Fibroblast of peridontal ligament (primary cell): Measurements from ENCODE around the gene LILRB2.
A peak's percentile ranks its signal among the peaks of the same experiment; 100 is the strongest.
"Not testable (repeated sequence)": the region's sequence is repeated elsewhere in the genome, so short reads cannot be mapped to it uniquely, and the experiment has no call there.

Experiments
- DNase-seq: peaks from one replicate; pipeline ENCODE4 v3.0.0-alpha.2; 2010; ENCODE audit errors: extremely low read depth

The LILRB2 gene

DNA sequence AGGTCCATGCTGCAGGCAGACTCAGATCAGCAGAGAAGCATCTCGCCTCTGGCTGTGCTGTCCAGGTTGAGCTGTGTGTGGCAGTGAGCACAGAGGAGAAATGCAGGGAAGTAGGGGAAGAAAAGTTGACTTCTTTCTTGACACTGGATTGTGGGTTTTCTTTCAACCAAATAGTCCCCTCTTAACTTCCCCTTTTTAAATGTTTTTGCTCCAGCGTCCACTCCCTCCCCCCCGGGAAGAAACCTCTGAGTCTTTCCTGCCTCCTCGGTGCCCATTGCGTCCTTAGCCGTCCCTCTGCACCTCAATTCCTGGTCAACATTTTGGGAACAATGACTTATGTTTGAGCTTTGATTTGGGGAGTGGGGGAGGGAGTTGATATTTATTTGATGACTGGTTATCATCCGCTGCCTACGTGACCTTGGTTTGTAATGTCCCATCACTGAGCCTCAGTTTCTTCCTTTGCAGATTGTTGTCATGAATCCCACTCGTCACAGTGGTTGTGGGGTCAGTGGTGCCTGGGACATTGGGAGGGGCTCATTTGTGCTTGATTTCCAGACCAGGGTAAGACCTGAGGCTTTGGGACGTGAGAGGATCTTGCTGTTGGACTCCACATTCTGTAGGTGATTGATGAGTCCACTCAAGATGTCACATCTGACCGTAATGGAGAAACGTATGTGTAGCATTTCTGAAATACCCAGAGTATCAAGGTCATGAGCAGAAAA lies at the start of gene LILRB2:
TSS of gene LILRB2 (minus strand) at position 104 of the 722 bp plus-strand sequence. CDS start 614 bp downstream, outside the sequence.
- DNase-seq, result no peak

DNA sequence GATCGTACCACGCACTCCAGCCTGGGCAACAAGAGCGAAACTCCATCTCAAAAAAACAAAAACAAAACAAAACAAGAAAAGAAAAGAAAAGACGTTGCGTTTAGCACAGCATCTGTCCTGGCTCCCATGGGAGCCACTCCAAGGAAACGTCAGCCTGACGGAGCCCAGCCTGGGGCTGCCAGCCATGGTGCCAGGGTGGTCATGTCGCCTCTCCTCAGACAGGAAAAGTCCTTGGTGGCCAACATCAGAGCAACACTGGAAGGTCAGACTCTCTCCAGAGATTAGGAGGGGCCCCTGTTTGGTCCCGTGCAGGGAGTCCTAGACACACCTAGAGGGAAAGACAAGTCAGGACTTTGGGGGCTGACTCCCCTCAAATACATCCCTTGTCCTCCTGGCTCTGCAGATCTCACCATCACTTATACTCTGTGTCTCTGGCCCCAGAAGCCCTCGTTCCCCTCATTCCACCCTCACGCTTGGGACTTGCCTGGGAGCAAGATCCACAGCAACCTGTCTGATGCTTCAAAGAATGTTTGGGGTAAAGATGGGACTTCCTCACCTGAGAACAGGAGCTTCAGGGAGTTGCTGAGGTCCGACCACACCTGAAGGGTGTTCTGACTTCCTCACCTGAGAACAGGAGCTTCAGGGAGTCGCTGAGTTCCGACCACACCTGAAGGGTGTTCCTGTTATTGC lies 48.7 kb upstream of the LILRB2 start:
- DNase-seq, result no peak

DNA sequence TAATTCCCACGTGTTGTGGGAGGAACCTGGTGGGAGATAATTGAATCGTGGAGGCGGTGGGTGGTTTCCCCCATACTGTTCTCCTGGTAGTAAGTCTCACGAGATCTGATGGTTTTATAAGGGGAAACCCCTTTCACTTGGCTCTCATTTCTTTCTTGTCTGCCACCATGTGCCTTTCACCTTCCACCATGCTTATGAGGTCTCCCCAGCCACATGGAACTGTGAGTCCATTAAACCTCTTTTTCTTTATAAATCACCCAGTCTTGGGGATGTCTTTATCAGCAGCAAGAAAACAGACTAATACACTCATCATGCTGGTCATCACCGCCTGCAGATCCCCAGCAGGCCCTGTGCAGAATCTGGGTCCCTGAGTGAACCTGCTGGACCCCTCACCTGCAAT lies 47.9 kb upstream of the LILRB2 start:
- not testable (repeated sequence) for DNase-seq

DNA sequence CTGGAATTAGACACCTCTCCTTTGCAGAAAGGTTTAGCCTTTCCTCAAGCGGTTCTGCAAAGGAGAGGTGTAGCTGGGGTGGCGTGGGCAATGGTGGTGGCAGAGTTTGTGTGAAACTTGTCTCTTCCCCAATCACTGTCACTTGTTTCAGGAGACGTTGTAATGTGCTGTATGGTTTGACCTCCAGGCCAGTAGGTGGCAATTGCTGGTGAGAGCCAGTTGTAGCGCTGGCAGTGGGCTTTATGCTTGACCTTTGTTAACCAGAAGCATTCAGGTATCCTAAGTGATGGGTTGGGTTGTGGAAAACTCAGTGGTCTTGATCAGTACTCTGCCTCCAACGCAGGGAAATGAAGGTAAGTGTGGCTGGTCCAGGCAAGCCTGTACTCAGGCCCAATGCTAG lies 44.7 kb upstream of the LILRB2 start:
- DNase-seq, result no peak

DNA sequence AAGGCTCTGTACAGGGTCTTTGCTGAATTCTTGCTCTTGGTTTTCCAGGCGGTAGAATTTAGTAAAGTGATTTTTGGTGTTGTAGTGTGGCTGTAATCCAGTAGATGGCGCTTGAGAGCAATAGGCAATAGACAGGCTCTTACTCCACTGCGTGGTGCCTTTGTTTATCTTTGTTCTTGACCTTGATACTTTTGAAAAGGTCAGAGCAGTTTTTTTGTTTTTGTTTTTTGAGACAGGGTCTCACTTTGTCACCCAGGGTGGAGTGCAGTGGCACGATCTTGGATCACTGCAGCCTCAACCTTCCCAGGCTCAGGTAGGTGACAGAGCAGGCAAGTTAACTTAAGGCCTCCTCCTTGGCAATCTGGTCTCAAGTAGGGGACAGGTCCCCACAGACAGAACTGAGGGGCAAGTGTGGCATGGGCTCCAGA lies 44.3 kb upstream of the LILRB2 start:
- peak; percentile 23 for DNase-seq

DNA sequence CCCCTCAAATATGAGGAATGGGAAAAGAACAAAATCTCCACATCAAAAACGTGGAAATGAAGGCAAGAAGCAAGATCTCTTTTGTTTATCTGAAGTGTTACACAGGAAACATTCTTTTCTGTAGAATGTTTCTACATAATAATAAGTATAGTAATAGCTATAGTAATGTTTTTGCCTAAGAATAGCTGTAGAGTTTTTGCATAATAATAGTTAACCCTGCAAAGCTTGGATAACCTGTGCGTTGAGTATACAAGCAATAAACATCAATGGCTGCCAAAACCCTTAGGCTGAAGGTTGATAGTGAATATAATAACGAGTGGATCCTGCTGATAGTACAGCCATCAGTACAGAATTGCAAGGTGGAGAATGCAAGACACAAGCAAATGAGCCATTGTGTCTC lies 43.2 kb upstream of the LILRB2 start:
- DNase-seq, result no peak

DNA sequence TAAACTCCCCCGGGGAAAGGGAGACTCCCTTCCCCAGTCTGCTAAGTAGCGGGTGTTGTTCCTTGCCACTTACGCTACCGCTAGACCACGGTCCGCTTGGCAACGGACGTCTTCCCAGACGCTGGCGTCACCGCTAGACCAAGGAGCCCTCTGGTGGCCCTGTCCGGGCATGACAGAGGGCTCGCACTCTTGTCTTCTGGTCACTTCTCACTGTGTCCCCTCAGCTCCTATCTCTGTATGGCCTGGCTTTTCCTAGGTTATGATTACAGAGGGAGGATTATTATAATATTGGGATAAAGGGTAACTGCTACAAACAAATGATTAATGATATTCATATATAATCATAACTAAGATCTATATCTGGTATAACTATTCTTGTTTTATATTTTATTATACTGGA lies 42.0 kb upstream of the LILRB2 start:
- DNase-seq, result not testable (repeated sequence)

DNA sequence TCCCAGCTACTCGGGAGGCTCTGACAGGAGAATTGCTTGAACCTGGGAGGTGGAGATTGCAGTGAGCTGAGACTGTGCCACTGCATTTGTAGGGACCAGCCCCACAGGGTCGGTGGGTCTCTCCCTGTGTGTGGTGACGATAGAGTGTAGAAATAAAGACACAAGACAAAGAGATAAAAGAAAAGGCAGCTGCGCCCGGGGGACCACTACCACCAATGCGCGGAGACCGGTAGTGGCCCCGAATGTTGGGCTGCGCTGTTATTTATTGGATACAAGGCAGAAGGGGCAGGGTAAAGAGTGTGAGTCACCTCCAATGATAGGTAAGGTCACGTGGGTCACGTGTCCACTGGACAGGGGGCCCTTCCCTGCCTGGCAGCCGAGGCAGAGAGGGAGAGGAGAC lies 41.4 kb upstream of the LILRB2 start:
- DNase-seq, result not testable (repeated sequence)

DNA sequence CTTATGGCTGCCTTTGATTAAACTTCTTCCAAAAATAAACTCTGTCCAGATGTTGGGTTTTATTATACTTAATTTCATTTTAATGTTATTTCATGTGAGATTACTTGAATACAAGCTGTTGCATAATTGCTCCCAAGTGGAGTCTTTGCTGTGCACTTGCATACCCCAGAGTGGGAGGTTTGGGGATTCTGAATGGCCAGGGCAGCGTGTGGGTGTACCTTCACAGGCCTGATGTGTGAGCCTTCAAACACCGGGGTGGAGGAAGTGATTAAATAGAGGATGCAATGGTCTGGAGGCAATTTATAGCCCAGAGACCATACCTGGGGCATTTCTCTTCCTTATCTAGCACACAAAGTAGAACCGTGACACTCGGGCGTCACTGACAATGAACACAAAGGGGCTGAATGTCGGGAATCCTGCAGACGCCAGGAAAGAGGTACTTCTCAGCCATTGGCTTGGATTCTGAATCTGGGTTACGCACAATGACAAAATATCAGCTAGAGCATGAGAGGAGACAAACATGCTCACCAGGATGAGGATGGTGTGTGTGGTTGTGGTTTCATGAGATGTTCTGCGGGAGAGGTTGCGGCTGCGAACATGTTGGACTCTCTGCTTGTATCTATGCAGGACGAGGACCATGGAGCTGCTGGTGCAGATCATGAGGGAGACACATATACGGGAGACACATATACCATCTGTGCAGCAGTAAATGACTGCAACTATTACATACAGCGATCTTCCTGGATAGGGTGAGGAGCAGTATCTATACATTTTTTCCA lies 39.2 kb upstream of the LILRB2 start:
- no peak for DNase-seq

DNA sequence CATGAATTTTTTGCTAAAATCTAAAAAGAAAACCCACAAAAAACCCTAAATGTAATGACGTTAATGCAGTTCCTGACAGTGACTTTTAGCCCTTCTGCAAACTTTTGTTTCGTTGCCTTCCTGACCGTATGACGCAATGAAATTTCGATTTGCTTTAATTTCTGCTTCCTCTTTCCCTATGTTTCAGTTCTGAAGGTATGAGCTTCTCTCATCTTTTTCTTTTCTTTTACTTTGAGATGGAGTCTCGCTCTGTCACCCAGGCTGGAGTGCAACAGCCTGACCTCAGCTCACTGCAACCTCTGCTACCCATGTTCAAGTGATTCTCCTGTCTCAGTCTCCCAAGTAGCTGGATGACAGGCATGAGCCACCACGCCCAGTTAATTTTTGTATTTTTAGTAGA lies 38.1 kb upstream of the LILRB2 start:
- DNase-seq, result no peak

DNA sequence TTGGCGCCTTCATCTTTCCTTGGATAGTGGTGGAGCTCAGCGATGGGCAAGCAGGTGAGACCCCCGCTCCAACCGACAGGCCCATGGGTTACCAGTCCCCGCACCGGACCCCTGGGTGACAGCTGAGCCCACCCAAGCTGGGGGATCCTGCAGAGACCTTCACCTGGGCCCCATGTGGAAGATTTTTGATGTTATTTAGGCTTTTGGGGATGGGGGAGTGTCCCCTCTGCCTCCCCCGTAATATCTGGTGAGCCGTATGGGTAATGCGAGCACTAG lies 37.0 kb upstream of the LILRB2 start:
- DNase-seq, result no peak

DNA sequence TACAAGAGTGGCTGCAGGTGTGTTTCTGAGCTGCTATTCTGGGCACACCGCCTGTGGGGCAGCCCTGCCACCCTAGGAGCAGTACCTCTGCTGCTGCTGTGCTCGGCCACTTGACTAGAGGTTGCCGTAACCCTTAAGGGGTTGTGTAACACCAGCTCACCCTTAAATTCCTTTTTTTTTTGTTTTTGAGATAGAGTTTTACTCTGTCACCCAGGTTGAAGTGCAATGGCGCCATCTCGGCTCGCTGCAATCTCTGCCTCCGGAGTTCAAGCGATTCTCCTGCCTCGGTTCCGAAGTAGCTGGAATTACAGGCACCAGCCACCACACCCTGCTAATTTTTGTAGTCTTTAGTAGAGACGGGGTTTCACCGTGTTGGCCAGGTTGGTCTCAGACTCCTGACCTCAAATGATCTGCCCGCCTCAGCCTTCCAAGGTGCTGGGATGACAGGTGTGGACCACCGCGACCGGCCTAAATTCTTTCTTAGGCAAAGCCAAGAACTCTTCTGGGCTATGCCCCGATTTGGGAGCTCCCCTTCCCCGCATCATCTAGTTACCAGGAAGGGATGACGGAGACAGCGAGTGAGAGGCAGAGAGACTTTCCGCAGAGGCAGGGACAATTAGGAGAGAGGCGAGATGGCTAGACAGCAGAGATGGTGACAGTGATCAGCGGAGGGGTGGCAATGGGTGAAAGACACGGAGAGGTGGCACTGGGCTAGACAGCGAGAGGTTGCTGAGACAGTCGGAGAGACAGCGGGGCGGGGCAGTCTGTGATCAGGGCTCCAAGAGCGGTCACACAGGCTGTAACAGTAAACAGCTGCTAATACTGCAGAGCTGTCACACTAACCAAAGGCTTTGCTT lies 36.4 kb upstream of the LILRB2 start:
- no peak for DNase-seq

DNA sequence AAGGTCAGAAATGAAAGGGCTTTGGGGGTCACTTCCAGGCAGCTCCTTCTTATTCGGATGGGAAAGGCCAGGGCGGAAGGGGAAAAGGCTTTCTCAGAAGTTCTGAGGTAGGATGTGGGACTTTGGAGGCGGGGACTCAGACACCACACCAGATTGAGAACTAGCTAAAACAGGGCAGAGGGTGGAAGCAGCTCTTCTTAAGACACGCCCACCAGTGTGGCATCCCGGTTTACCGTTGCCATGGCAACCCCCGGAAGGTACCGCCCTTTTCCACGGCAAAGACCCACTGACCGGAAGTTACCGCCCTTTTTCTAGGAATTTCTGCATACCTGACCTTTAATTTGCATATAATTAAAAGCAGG lies 35.8 kb upstream of the LILRB2 start:
- DNase-seq, result no peak

DNA sequence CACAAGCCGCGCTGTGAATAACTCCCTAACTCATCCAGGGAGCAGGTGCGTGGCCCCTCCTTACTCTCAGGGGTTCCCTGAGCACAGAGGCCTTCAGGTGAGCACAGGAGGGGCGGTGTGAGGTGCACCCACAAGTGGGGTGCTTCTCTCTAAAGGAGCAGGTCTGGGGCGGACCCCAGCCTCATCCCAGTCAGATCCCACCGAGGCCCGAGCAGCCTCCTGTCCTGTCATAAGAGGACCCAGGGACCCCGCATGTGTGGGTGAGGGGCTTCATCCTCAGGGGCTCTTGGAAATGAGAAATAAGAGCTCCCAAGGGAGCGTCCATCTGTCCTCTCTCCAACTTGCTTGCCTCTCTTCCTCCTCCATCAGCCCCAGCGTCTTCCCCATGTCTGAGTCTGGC lies 35.0 kb upstream of the LILRB2 start:
- no peak for DNase-seq

DNA sequence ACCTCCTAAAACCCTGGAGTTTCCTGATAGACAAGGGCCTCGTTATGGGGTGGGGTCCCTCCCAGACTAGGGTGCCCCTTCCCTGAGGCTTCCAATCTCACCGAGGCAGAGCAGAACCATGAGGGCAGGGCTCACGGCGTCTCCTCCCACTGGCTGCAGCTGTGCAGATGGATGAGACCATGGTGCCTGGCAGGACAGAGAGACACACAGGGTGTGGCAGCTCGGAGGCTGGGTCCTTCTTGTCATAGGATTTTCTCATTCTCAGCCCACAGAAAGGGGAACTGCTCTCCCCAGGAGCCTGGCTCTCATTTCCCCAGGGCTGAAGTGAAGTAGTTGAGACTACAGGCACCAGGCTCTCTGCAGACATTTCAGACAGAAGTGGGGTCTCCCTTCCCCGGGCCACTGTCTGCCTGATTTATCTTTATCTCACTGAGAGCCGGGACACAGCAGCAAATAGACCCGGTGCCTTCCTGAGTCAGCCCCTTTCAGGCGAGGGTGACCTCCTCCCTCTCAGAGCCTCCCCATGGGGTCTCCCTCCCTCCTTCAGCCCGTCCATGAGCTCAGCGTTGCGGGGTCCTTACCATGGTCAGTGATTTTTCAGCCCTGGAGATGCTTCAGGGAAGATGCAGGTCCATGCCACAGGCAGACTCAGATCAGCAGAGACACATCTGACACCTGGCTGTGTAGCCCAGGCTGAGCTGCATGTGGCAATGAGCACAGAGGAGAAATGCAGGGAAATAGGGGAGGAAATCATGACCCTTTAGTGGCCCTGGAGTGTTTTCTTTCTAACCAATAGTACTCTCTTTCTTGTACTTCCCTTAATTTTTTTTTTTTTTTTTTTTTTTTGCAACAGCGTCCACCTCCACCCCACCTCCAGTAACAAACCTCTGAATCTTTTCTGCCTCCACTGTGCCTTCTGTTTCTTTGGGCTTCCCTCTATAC lies 31.8 kb upstream of the LILRB2 start, which contains the start of gene LILRA5:
TSS of gene LILRA5 (minus strand) at position 731 of the 942 bp plus-strand sequence. CDS start at position 584, 147 bp downstream.
- DNase-seq, result no peak

DNA sequence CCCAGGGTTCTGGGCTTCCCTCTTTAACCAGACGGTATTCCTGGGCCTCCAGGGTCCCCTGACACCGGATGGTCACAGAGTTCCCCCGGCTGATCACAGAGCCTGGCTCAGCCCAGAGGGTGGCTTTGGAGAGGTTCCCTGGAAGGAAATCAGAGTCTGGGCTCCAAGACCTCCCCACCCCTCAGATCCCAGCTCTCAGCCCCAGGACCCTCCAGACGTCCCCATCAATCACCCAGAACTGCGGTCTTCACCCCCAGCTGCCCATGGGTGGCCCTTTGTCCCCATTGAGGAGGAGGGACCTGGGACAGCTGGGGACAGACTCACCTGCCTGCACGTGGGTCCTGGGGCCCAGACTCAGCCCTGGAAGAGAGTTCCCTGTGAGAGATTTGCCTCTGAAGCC lies 31.1 kb upstream of the LILRB2 start:
- DNase-seq, result no peak

DNA sequence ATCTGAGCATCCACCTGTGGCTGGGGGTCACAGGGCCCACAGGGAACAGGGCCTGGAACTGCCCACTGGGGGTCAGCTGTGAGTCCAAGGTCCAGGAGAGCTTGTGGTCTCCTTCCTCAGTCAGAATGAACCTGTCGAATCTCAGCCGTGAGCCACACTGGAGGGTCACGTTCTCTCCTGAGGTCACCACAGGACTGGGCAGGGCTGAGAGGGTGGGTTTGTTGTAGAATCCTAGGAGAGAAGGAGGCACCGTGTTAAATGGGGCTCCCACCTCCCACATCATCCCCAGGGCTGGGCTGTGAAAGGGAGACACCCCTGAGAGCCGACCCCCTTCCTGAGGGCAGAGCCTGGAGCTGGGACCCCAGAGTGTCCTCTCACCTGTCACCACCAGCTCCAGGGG lies 30.6 kb upstream of the LILRB2 start:
- DNase-seq, result no peak

DNA sequence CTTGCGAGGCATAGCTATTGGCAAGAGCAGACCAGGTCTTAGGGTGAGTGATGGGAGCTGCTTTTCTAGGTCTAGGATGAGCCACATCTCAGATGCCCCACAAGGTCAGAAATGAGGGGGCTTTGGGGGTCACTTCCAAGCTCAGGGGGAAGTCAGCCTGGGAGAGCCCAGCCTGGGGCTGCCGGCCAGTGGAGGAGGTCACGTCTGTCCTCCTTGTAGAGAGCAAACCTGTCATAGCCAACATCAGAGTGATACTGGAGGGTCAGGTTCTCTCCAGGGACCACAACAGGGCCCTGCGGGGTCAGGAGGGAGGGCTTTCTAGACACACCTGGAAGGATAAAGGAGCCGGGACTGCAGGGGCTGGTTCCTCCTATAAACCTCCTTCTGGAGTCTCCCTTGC lies 29.6 kb upstream of the LILRB2 start:
- DNase-seq, result no peak

DNA sequence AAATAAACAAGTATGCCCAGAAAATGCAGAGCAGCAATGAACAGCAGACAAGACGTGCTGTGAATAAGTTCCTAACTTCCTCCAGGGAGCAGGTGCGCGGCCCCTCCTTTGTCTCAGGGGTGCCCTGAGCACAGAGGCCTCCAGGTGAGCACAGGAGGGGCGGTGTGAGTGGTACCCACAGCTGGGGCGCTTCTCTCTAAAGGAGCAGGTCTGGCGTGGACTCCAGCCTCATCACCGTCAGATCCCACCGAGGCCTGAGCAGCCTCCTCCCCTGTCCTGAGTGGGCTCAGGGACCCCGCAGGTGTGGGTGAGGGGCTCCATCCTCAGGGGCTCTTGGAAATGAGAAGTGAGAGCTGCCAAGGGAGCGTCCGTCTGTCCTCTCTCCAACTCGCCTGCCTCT lies 28.9 kb upstream of the LILRB2 start:
- no peak for DNase-seq

DNA sequence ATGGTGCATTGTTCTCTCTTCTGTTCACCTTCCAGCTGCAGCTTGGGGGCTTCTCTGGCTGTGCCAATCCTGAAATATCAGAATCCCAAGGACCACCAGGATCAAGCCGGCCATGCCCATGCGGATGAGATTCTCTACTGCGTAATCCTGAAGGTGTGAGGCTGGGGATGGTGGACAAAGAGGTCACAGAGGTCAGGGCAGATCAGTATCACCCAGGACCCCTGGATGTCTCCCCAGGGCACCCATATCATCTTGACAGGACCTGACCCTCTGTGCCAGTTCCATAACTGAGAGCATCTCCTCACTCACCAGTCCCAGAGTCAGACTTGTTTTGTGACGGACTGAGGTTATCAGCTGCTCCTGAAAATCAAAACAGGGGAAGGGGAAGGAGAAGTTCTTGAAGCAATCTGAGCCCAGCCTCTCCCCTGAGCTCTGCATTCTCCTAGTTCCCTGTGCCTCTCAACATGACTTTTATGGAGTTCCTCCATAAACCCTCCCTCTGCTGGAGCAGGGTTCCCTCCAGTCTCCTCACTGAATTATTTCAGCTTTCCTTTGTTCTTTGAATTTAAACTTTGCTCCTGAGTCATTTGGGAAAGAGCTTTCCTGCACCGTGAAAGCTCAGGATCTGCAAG lies 26.6 kb upstream of the LILRB2 start:
- DNase-seq, result no peak
